ENCODE results near the gene TMEM130. TPM values are rescaled to one million over a fixed set of nuclear protein-coding genes. Genes with fewer than 3 reads are reported as not detected.

Gene TMEM130
- total RNA-seq, 4 donors from 2014 or later = not detected

- no peak for TF ChIP-seq CTCF (IDR thresholded peaks at IDR 0.05; ENCODE audit: low read depth)
Observed at GRCh38 chr7:98862203-98862602, 7.6 kb downstream of the TMEM130 start.

- no peak for TF ChIP-seq CTCF (IDR thresholded peaks at IDR 0.05; ENCODE audit: low read depth)
Observed at GRCh38 chr7:98860071-98860470, 9.7 kb downstream of the TMEM130 start.

- TF ChIP-seq CTCF (IDR thresholded peaks at IDR 0.05; ENCODE audit: low read depth) = no peak
Observed at GRCh38 chr7:98855610-98856422, 14.0 kb downstream of the TMEM130 start.

- no peak for TF ChIP-seq CTCF (IDR thresholded peaks at IDR 0.05; ENCODE audit: low read depth)
Observed at GRCh38 chr7:98852826-98853225, 17.0 kb downstream of the TMEM130 start.

GRCh38 chr7:98848918-98849317, 20.9 kb downstream of the TMEM130 start:
- no peak for TF ChIP-seq CTCF (IDR thresholded peaks at IDR 0.05; ENCODE audit: low read depth)

GRCh38 chr7:98841179-98841997, 28.4 kb downstream of the TMEM130 start:
- no peak for TF ChIP-seq CTCF (IDR thresholded peaks at IDR 0.05; ENCODE audit: low read depth)

- no peak for TF ChIP-seq CTCF (IDR thresholded peaks at IDR 0.05; ENCODE audit: low read depth)
Observed at GRCh38 chr7:98840722-98841121, 29.1 kb downstream of the TMEM130 start.

All from subcutaneous adipose tissue (tissue), 4 donors.